Activated CD8-positive, alpha-beta memory T cell treated with anti-CD3 and anti-CD28 coated beads for 4 hours (primary cell): Measurements from ENCODE around the gene STAB1.
A peak's percentile ranks its signal among the peaks of the same experiment; 100 is the strongest.
"Not testable (repeated sequence)": the region's sequence is repeated elsewhere in the genome, so short reads cannot be mapped to it uniquely, and the experiment has no call there.

Source experiments
- DNase-seq, 2 donors: peaks; one replicate each; pipeline ENCODE4 v3.0.0-alpha.2; 2020; ENCODE audit warnings: low read depth in 2 of 2

The STAB1 gene

DNA sequence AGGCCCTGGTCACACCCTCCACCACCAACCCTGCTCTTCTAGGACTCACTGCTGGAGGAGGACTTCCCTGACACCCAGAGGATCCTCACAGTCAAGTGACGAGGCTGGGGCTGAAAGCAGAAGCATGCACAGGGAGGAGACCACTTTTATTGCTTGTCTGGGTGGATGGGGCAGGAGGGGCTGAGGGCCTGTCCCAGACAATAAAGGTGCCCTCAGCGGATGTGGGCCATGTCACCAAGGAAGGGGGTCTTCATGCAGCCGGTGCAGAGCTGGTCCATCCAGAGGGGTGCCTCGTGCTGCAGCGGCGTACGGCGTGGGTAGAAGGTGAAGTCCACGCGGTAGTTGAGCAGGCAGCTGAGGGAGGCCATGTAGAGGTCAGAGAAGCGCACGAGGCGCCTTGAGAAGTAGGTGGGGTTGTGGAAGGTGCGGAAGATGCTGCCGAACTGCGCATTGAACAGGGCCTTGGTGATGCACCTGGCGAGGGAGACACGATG, 29.2 kb downstream of the STAB1 start:
- no peak for DNase-seq

- DNase-seq: no peak
These were observed 29.9 kb downstream of the STAB1 start for GRCh38 chr3:52524752-52525679.

GRCh38 chr3:52525680-52526561, 30.8 kb downstream of the STAB1 start:
- no peak for DNase-seq

GRCh38 chr3:52526671-52527038, 31.5 kb downstream of the STAB1 start:
- DNase-seq: not testable (repeated sequence)

GRCh38 chr3:52527039-52527731, 32.0 kb downstream of the STAB1 start:
- DNase-seq: no peak

DNA sequence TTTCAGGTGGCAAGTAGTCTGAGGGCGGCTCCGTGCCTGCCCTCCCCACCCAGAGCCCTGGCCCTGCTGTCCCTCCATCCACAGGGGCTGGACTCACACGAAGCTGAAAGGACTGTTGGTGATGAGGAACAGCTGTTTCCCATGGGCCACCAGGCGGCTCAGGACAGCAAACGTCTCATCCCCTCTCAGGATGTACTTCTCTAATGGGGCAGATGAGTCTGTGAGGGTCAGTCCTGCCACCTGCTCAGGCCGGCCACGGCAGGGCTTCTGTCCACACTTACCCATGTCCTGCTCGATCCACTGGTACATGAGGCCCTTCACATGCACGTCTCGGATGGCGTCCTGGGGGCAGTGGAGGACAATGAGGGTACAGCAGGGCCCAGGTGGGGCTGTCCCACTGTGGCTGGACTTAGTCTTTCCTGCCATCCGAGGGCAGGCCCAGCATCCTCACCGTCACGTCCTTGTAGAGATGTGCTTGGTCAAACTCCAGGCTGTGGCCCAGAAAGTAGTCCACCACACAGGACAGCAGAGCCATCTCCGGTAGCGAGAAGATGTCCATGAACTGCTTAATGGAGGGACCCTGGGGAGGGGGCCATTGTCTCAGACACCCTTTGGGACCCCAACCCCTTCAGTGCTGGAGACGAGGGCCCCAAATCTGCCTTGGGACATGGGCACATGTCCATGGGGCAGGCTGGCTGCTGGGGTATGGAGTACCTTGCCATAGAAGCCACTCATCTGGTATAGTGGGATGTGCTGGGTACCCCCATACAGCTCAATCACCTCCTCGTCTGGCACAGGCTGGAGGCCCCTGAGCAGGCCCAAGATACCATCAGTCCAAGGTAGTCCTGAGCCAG, 32.8 kb downstream of the STAB1 start:
- no peak for DNase-seq

GRCh38 chr3:52528586-52529375, 33.6 kb downstream of the STAB1 start:
- no peak for DNase-seq

DNA sequence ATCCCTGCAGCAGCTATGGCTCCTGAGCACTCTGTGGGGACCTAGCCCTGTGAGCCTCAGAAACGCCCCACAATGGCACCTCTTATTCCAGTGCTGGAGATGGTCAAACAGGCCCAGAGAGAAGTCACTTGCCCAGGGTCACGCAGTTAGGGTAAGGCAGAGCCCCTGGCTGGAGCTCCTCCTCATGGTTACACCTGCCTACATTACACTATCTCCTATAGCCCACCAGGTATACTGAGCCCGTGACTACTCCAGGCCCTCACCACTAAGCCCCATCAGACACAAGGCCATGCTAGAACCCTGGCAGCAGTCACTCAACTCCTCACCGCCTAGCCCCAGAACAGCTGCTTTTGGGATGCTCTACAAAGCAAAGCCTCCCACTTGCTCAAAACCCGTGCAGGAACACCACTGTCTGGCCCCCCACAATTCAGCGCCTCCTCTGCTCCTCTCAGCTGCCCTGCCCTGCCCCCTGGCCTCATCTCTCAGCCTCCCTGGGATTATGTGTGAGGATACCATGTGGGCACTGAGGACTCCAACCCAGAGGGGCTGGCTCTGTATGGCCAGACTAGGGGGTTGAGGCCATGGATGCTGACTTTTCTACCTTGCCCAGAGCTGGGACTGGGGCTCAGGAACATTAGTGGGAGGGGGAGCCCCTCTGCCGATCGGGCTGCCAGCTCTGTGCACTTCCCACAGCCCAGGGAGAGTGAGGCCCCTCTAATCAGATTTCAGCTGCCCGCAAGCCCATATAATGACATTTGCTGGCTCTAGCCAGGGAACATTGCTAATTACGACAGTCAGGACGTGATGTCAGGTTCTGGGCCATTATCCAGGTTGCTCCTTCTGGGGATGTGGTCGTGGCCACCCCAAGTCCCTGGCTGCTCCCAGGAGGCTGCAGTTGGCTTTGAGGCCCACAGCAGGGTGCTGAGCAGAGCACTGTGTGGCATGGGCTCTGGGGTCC, 34.5 kb downstream of the STAB1 start:
- no peak for DNase-seq

- DNase-seq: no peak
These were observed 36.0 kb downstream of the STAB1 start for GRCh38 chr3:52530918-52531826.

DNA sequence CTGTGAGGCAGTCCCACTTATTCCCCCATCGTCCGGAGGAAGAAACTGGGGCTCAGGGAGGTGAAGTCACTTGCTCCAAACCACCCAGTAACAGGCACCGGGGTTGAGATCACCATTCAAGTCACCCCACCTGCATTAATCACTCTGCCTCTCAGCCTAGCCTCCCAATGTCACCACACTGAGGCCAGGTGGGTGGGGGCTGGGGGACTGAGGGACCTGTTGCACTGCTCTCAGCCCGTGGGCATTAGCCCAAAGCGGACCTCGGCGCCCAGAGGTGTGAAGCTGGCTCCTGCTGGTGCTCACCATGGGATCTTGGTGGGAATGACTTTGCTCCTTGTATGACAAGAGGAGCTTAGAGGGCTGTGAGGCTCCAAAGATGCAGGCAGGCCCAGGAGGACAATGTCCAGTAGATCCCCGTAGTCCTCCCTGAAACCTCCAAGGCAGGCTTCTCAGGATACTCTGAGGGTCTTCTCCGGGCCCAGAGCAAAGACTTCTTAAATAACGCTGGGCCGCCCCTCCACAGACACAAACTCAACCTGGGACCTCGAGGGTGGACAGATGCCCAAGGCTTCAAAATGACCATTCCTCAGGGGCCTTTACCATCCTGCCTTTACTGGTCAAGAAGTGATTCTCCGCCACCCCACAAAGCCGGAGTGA, 36.9 kb downstream of the STAB1 start:
- DNase-seq: no peak

DNA sequence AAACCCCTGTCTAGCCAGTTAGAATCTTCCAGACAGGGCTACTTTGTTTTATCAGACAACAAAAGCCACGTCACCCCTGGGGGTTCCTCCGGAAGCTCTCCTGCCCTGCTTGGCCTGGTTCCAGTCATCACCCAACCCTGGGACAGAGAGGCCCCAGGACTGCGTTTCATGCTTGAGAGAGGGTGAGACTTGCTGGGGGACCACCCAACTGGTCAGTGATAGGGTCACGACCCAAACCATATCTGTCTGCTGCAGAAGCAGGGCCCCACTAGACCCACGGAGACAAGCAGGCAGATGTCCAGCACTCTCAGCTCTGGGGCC, 37.3 kb downstream of the STAB1 start:
- no peak for DNase-seq

GRCh38 chr3:52532838-52533622, 37.9 kb downstream of the STAB1 start:
- no peak for DNase-seq

DNA sequence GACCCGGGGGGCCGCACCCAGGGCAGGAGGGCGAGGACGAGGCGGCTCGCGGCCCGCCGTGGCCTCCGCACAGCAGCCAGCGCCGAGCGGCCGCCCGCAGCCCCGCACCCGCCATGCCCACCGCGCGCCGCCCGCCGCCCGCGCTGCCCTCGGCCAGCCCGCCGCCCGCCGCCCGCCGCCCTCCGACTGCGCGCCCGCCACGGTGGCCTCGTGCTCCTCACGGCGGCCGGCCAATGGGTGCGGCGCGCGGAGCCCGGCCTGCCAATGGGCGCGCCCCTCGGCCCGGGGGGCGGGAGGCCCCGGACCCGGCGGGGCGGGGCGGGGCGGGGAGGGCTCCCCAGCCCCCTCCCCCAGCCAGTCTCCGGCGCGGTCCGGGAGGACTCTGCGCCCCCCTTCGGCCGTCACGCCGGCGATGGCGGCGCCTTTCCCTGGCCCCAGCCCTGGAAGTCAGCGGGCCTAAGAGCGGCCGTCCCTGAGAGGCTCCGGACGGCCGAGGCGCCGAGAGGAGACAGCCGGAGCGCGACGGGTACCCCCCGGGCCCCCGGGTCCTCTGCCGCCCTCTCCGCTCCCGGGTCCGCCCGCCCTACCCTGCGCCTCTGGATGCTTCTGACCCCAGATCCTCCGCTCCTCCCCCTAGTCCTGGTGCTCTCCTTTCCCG, 38.6 kb downstream of the STAB1 start, which contains the start of gene NT5DC2:
Gene NT5DC2 (minus strand): TSS at position 235 of the 658 bp plus-strand sequence. CDS start 120 bp downstream, at position 115.
- DNase-seq: peak in 1 of 2 donors; percentile 44

DNA sequence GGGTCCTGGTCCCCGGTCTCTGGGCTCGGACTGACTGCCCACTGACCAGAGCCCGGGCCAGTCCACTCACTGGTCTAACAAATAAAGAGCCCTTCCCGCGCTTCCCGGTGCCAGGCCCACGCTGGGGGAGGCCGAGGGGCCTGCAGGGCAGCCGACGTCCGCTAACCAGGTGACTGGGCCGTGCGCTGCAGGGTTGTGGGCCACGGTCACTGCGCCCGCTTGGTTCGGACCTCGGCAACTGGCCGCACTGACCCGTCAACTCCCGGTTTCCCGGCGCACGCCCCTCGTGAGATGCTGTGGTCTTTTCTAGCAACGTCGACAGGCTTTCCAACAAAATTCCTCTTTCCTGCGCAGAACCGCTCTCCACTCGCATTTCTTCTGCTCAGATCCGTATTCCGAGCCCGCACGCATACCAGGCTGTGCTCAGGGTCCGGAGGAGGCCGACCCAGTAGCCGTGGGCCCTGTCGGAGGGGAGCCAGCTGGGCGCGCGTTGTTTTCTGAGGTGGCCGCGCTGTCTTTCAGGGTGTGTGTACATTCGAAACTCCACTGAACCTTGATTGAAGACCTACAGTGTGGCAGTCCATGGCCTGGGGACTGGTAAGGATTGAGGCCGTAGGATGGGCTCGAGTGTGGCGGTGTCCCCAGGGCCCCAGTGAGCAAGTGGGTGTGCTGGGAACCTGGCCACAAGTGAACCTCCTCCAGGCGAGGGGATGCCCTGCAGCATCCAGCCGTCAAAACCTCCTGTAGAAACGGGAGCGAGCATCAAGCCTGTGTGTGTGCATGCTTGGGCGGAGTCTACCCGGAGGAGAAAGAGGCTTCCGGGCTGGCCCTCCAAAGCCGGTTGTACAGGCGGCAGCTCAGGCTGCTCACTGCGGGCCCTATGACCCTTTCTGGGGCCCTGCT, 39.4 kb downstream of the STAB1 start:
- no peak for DNase-seq
